ENCODE measurements around the gene DCHS2. TPM values are rescaled to one million over a fixed set of nuclear protein-coding genes. Genes with fewer than 3 reads are reported as not detected.

Gene DCHS2, protein sequence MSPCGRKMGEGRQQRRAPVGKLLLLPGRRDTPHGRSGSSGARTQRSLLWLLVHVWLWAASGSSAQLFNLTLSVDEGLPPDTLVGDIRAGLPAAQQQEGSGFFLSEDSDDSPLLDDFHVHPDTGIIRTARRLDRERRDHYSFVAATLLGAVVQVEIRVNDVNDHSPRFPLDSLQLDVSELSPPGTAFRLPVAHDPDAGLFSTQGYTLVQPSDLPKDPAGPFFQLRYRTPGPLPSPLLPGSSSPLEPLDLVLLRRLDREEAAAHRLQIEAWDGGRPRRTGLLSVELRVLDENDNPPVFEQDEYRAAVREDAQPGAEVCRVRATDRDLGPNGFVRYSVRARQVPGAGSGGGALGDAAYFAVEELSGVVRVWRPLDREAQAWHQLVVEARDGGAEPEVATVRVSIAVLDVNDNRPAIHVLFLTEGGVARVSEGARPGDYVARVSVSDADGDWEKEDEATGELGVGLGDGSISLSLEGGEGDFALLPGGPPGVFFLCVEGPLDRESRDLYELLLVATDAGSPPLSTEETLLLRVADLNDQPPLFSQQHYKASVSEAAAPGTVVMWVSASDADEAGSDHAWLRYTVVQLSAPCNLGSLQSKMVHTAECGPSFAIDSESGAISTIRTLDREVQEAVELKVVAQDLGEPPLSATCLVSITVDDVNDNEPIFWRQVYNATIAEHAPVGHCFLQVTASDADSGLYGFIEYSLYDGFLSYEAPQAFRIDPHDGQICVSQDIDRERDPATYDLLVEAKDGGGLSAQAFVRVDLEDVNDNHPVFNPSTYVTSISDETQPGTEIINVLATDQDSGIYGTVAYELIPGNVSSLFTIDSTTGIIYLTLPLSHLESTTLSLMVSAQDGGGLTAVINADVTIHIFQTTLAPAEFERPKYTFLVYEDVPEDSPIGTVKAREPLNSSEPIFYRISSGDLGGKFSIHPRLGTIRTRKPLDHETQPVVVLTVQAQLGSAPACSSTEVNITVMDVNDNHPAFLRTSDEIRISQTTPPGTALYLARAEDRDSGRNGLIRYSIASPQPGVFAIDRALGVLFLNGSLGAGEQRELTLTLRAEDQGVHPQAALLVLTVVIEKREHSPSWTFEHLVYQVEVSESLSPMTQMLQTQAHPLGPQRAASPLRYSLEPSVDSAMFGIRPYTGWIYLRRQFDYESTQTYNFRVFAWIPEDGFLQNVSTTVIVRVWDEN (N-terminal part only)
- polyA plus RNA-seq: under 1 TPM in 2 of 4 donors, not detected in 2; 0.10 to 0.34 TPM
- long read RNA-seq, donor 1: 0 reads
- long read RNA-seq, donor 2: 0 reads
- long read RNA-seq, donor 3: 0 reads
- long read RNA-seq, donor 4: 0 reads
- long read RNA-seq, donor 5: 0 reads
- long read RNA-seq, donor 6: 0 reads
- long read RNA-seq, donor 7: 0 reads
- long read RNA-seq, donor 8: 0 reads
- long read RNA-seq, donor 9: 0 reads
- long read RNA-seq, donor 10: 0 reads

- peak; percentile 58 to 87 for DNase-seq
- H3K4me3 ChIP-seq (ENCODE audit: low read depth in 1 of 3, low read length in 3 of 3): peak within 1 kb of the TSS in 2 of 3 donors; percentile 5 to 42
- peaks cover 0 to 21% (median 0%) of the 10 kb centered on the region in 3 donors for H3K4me1 ChIP-seq (ENCODE audit: control insufficient read depth in 3 of 3, insufficient read depth in 2 of 3, low read depth in 1 of 3, low read length in 2 of 3)
- H3K36me3 ChIP-seq (ENCODE audit: control insufficient read depth in 3 of 3, insufficient read depth in 2 of 3, low read depth in 1 of 3, low read length in 3 of 3): no peaks in the 10 kb centered on the region
- 1 to 2% (median 1%) methylated on average over 51 to 53 of the region's 53 CpGs for WGBS, 3 donors
- H3K9me3 ChIP-seq (ENCODE audit: control insufficient read depth in 2 of 2, insufficient read depth in 1 of 2, low read depth in 1 of 2, low read length in 1 of 2): peaks cover 0 to 3% of the 10 kb centered on the region in 2 donors
- H3K27ac ChIP-seq (ENCODE audit: low read depth in 1 of 3, low read length in 2 of 3): peak within 1 kb of the TSS in 1 of 3 donors; percentile 33
- peaks cover 10 to 61% (median 16%) of the 10 kb centered on the region in 3 donors for H3K27me3 ChIP-seq (ENCODE audit: control insufficient read depth in 3 of 3, insufficient read depth in 3 of 3, low read length in 3 of 3)
- FAIRE-seq: no peak
These were observed at the start of gene DCHS2 for GRCh38 chr4:154491341-154492271. Gene DCHS2 (minus strand): TSS chr4:154491799. CDS start chr4:154491355, 444 bp downstream.

DNA sequence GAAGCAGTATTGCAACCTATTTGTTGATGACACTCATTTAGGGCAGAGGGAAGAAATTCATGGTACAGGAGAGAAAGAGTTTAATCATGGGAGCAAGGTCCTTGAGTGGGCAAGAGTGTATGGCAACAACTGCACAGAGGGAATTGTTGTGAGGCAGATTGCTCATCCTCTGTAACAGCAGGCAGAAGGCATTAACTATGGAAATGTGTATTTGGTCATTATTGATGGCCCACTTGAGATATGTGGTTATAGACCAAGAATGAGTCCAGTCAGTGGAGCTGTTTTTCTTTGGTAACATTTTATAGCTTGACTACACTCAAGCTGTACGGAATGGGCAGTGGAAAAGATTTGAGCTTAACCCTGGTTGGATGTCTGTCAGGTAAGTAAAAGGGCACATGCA is 42.7 kb upstream of the DCHS2 start:
- Histone ChIP-seq H3K4me1 (ENCODE audit: control insufficient read depth in 3 of 3, insufficient read depth in 2 of 3, low read depth in 1 of 3, low read length in 2 of 3) (no peaks in the 10 kb centered on the region), H3K4me3 (ENCODE audit: low read depth in 1 of 3, low read length in 3 of 3) (no peak overlapping the region), H3K27me3 (ENCODE audit: control insufficient read depth in 3 of 3, insufficient read depth in 3 of 3, low read length in 3 of 3) (no peaks in the 10 kb centered on the region), H3K36me3 (ENCODE audit: control insufficient read depth in 3 of 3, insufficient read depth in 2 of 3, low read depth in 1 of 3, low read length in 3 of 3) (peaks cover 0 to 5% (median 0%) of the 10 kb centered on the region in 3 donors), H3K27ac (ENCODE audit: low read depth in 1 of 3, low read length in 2 of 3) (no peak overlapping the region), H3K9me3 (ENCODE audit: control insufficient read depth in 2 of 2, insufficient read depth in 1 of 2, low read depth in 1 of 2, low read length in 1 of 2) (no peaks in the 10 kb centered on the region)
- FAIRE-seq: no peak
- DNase-seq: no peak
- 83 to 88% (median 88%) methylated on average over 1 of the region's 1 CpG for WGBS, 3 donors

GRCh38 chr4:154529728-154530519 is 38.3 kb upstream of the DCHS2 start:
- no peak overlapping the region for H3K4me3 ChIP-seq (ENCODE audit: low read depth in 1 of 3, low read length in 3 of 3)
- H3K27me3 ChIP-seq (ENCODE audit: control insufficient read depth in 3 of 3, insufficient read depth in 3 of 3, low read length in 3 of 3): no peaks in the 10 kb centered on the region
- no peaks in the 10 kb centered on the region for H3K36me3 ChIP-seq (ENCODE audit: control insufficient read depth in 3 of 3, insufficient read depth in 2 of 3, low read depth in 1 of 3, low read length in 3 of 3)
- no peaks in the 10 kb centered on the region for H3K9me3 ChIP-seq (ENCODE audit: control insufficient read depth in 2 of 2, insufficient read depth in 1 of 2, low read depth in 1 of 2, low read length in 1 of 2)
- WGBS, 3 donors: 84 to 95% (median 89%) methylated on average over 4 of the region's 4 CpGs
- DNase-seq (no peak), FAIRE-seq (no peak)
- no peaks in the 10 kb centered on the region for H3K4me1 ChIP-seq (ENCODE audit: control insufficient read depth in 3 of 3, insufficient read depth in 2 of 3, low read depth in 1 of 3, low read length in 2 of 3)
- H3K27ac ChIP-seq (ENCODE audit: low read depth in 1 of 3, low read length in 2 of 3): no peak overlapping the region

- no peaks in the 10 kb centered on the region for H3K36me3 ChIP-seq (ENCODE audit: control insufficient read depth in 3 of 3, insufficient read depth in 2 of 3, low read depth in 1 of 3, low read length in 3 of 3)
- WGBS, 3 donors: 7 to 41% (median 20%) methylated on average over 2 of the region's 2 CpGs
These were observed 37.3 kb upstream of the DCHS2 start for GRCh38 chr4:154528869-154529268.

DNA sequence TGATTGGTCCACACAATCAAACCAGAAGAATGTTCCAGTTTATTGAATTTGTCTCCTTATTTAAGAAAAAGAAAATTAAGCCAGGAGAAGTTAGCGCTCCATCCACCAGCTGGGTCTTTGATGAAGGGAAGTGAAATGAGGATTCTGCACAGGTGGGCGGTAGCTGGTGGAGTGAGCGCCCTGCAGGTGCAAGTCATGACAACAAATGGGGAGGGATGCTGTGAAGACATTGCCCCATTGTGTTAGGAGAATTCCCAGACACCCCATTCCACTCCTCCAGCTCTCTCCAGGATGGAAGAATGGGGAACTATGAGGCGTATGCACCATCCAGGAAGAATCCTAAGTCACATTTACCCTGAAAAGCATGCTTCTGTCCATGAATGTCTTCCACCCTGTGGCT is 35.7 kb upstream of the DCHS2 start:
- FAIRE-seq: no peak
- H3K27ac ChIP-seq (ENCODE audit: low read depth in 1 of 3, low read length in 2 of 3): no peak overlapping the region
- no peaks in the 10 kb centered on the region for H3K9me3 ChIP-seq (ENCODE audit: control insufficient read depth in 2 of 2, insufficient read depth in 1 of 2, low read depth in 1 of 2, low read length in 1 of 2)
- WGBS, 3 donors: 80 to 85% (median 81%) methylated on average over 4 of the region's 4 CpGs
- H3K4me3 ChIP-seq (ENCODE audit: low read depth in 1 of 3, low read length in 3 of 3): no peak overlapping the region
- H3K27me3 ChIP-seq (ENCODE audit: control insufficient read depth in 3 of 3, insufficient read depth in 3 of 3, low read length in 3 of 3): no peaks in the 10 kb centered on the region
- H3K36me3 ChIP-seq (ENCODE audit: control insufficient read depth in 3 of 3, insufficient read depth in 2 of 3, low read depth in 1 of 3, low read length in 3 of 3): no peaks in the 10 kb centered on the region
- H3K4me1 ChIP-seq (ENCODE audit: control insufficient read depth in 3 of 3, insufficient read depth in 2 of 3, low read depth in 1 of 3, low read length in 2 of 3): no peaks in the 10 kb centered on the region
- no peak for DNase-seq

More at GRCh38 chr4:154528869-154529268, 37.3 kb upstream of the DCHS2 start:
- H3K27me3 ChIP-seq (ENCODE audit: control insufficient read depth in 3 of 3, insufficient read depth in 3 of 3, low read length in 3 of 3): no peaks in the 10 kb centered on the region
- no peaks in the 10 kb centered on the region for H3K9me3 ChIP-seq (ENCODE audit: control insufficient read depth in 2 of 2, insufficient read depth in 1 of 2, low read depth in 1 of 2, low read length in 1 of 2)
- DNase-seq (peak in 1 of 2 donors; percentile 10), FAIRE-seq (no peak)
- H3K27ac ChIP-seq (ENCODE audit: low read depth in 1 of 3, low read length in 2 of 3): no peak overlapping the region
- no peak overlapping the region for H3K4me3 ChIP-seq (ENCODE audit: low read depth in 1 of 3, low read length in 3 of 3)
- no peaks in the 10 kb centered on the region for H3K4me1 ChIP-seq (ENCODE audit: control insufficient read depth in 3 of 3, insufficient read depth in 2 of 3, low read depth in 1 of 3, low read length in 2 of 3)

DNA sequence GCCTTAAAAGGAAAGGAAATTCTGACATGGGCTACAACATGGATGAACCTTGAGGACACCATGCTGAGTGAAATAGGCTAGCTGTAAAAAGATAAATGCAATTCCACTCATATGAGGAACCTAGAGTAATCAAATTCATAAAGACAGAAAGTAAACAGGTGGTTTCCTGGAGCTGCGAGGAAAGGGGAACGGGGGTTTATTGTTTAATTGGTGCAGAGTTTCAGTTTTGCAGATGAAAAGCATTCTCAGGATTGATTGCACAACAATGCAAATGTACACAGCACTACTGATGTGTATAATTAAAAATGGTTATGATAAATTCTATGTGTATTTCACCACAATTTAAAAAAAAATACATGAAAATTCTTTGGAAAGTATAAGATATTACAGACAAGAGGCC is 34.6 kb upstream of the DCHS2 start:
- no peaks in the 10 kb centered on the region for H3K4me1 ChIP-seq (ENCODE audit: control insufficient read depth in 3 of 3, insufficient read depth in 2 of 3, low read depth in 1 of 3, low read length in 2 of 3)
- no peak overlapping the region for H3K27ac ChIP-seq (ENCODE audit: low read depth in 1 of 3, low read length in 2 of 3)
- no peak for DNase-seq
- no peaks in the 10 kb centered on the region for H3K27me3 ChIP-seq (ENCODE audit: control insufficient read depth in 3 of 3, insufficient read depth in 3 of 3, low read length in 3 of 3)
- no peak overlapping the region for H3K4me3 ChIP-seq (ENCODE audit: low read depth in 1 of 3, low read length in 3 of 3)
- no peaks in the 10 kb centered on the region for H3K36me3 ChIP-seq (ENCODE audit: control insufficient read depth in 3 of 3, insufficient read depth in 2 of 3, low read depth in 1 of 3, low read length in 3 of 3)
- FAIRE-seq: no peak
- H3K9me3 ChIP-seq (ENCODE audit: control insufficient read depth in 2 of 2, insufficient read depth in 1 of 2, low read depth in 1 of 2, low read length in 1 of 2): no peaks in the 10 kb centered on the region
- 6 to 15% (median 7%) methylated on average over 2 of the region's 2 CpGs for WGBS, 3 donors

- DNase-seq (no peak), FAIRE-seq (no peak)
- H3K27me3 ChIP-seq (ENCODE audit: control insufficient read depth in 3 of 3, insufficient read depth in 3 of 3, low read length in 3 of 3): peaks cover 0 to 4% (median 0%) of the 10 kb centered on the region in 3 donors
- H3K36me3 ChIP-seq (ENCODE audit: control insufficient read depth in 3 of 3, insufficient read depth in 2 of 3, low read depth in 1 of 3, low read length in 3 of 3): no peaks in the 10 kb centered on the region
- no peaks in the 10 kb centered on the region for H3K9me3 ChIP-seq (ENCODE audit: control insufficient read depth in 2 of 2, insufficient read depth in 1 of 2, low read depth in 1 of 2, low read length in 1 of 2)
- no peaks in the 10 kb centered on the region for H3K4me1 ChIP-seq (ENCODE audit: control insufficient read depth in 3 of 3, insufficient read depth in 2 of 3, low read depth in 1 of 3, low read length in 2 of 3)
- H3K27ac ChIP-seq (ENCODE audit: low read depth in 1 of 3, low read length in 2 of 3): no peak overlapping the region
- H3K4me3 ChIP-seq (ENCODE audit: low read depth in 1 of 3, low read length in 3 of 3): no peak overlapping the region
These were observed 30.0 kb upstream of the DCHS2 start for GRCh38 chr4:154521607-154522006.
